ENCODE measurements around the gene CNTNAP2.

Gene CNTNAP2

GRCh38 chr7:147296986-147297385 lies 1180.4 kb downstream of the CNTNAP2 start:
- Histone ChIP-seq H3K4me1 (ENCODE audit: control insufficient read depth, insufficient read depth, low read length) (no peaks in the 10 kb centered on the region), H3K27me3 (ENCODE audit: control insufficient read depth, insufficient read depth, low read length, poor library complexity, severe bottlenecking) (no peaks in the 10 kb centered on the region), H3K4me3 (ENCODE audit: insufficient read depth, low read depth, low read length) (no peak overlapping the region), H3K36me3 (ENCODE audit: control insufficient read depth, insufficient read depth, low read length) (no peaks in the 10 kb centered on the region), H3K27ac (ENCODE audit: insufficient read depth, low read depth, low read length, poor library complexity, severe bottlenecking) (no peak overlapping the region), H3K9me3 (ENCODE audit: control insufficient read depth, low read length) (no peaks in the 10 kb centered on the region)
- WGBS, 2 experiments = 93 to 95% methylated on average over 1 of the region's 1 CpG

DNA sequence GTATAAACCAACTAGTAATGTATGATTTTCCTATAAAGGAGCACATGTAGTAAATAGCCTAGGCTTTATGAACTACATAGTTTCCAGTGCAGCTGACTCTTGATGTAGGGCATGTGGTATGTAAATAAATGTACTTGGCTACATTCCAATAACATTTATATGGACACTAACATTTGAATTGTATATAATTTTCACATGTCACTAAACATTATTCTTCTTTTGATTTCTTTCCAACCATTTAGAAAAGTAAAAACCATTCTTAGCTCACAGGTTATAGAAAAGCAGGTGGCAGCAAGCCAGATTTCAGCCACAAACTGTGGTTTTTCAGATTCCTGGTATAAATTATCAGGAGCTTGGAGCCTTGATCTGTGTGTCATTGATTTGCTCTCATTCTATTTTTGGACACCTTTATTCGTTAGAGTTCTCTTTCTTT lies 1182.0 kb downstream of the CNTNAP2 start:
- Histone ChIP-seq H3K4me1 (ENCODE audit: control insufficient read depth, insufficient read depth, low read length) (no peaks in the 10 kb centered on the region), H3K27ac (ENCODE audit: insufficient read depth, low read depth, low read length, poor library complexity, severe bottlenecking) (no peak overlapping the region), H3K27me3 (ENCODE audit: control insufficient read depth, insufficient read depth, low read length, poor library complexity, severe bottlenecking) (no peaks in the 10 kb centered on the region), H3K36me3 (ENCODE audit: control insufficient read depth, insufficient read depth, low read length) (no peaks in the 10 kb centered on the region), H3K9me3 (ENCODE audit: control insufficient read depth, low read length) (no peaks in the 10 kb centered on the region), H3K4me3 (ENCODE audit: insufficient read depth, low read depth, low read length) (no peak overlapping the region)
- 68 to 92% methylated on average over 1 of the region's 1 CpG for WGBS, 2 experiments

DNA sequence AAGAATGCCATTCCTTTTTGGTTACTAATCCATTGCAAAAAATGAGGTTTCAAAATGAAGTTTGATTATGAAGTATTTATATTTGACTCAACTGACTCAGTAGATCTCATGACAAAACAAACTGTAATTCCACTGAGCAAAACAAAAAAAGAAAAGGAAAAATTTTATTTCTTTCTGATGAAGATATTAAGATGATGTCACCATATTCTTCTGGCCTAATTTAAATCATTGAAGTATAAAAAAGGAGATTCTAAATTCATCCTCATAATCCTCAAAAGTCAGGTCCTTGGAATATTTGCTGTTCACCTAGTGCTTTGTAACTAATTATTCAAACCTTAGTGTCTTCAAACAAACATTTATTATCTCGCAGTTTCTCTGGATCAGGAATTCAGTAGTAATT lies 1183.7 kb downstream of the CNTNAP2 start:
- no peaks in the 10 kb centered on the region for H3K9me3 ChIP-seq (ENCODE audit: control insufficient read depth, low read length)
- no peaks in the 10 kb centered on the region for H3K4me1 ChIP-seq (ENCODE audit: control insufficient read depth, insufficient read depth, low read length)
- no peak overlapping the region for H3K4me3 ChIP-seq (ENCODE audit: insufficient read depth, low read depth, low read length)
- no peaks in the 10 kb centered on the region for H3K36me3 ChIP-seq (ENCODE audit: control insufficient read depth, insufficient read depth, low read length)
- WGBS, 2 experiments = 94 to 100% methylated on average over 1 of the region's 1 CpG
- H3K27me3 ChIP-seq (ENCODE audit: control insufficient read depth, insufficient read depth, low read length, poor library complexity, severe bottlenecking) = no peaks in the 10 kb centered on the region
- H3K27ac ChIP-seq (ENCODE audit: insufficient read depth, low read depth, low read length, poor library complexity, severe bottlenecking) = no peak overlapping the region

DNA sequence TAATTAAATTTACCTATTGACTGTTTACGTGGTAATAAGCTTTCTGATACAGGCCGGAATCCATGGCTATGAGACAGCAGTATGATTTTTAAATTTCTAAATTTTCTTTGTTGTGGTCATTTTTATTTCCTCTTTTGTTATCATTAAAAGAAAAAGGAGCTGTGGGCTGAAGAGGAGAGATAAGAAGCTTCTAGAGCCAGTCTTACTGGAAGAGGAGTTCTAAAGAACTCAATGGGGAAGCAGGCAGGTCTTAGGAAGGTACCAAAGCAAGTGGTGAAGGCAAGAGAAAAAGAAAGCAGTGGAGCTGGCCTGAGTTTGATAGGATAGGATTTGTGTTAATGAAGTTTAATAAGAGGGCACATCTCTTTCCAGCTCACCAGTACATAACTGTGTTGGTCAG lies 1187.8 kb downstream of the CNTNAP2 start:
- H3K9me3 ChIP-seq (ENCODE audit: control insufficient read depth, low read length) = no peaks in the 10 kb centered on the region
- 100% methylated on average over 1 to 2 of the region's 2 CpGs for WGBS, 2 experiments
- no peaks in the 10 kb centered on the region for H3K36me3 ChIP-seq (ENCODE audit: control insufficient read depth, insufficient read depth, low read length)
- no peak overlapping the region for H3K27ac ChIP-seq (ENCODE audit: insufficient read depth, low read depth, low read length, poor library complexity, severe bottlenecking)
- H3K27me3 ChIP-seq (ENCODE audit: control insufficient read depth, insufficient read depth, low read length, poor library complexity, severe bottlenecking) = no peaks in the 10 kb centered on the region
- H3K4me1 ChIP-seq (ENCODE audit: control insufficient read depth, insufficient read depth, low read length) = no peaks in the 10 kb centered on the region
- no peak overlapping the region for H3K4me3 ChIP-seq (ENCODE audit: insufficient read depth, low read depth, low read length)

- no peaks in the 10 kb centered on the region for H3K9me3 ChIP-seq (ENCODE audit: control insufficient read depth, low read length)
- H3K4me1 ChIP-seq (ENCODE audit: control insufficient read depth, insufficient read depth, low read length) = no peaks in the 10 kb centered on the region
- H3K4me3 ChIP-seq (ENCODE audit: insufficient read depth, low read depth, low read length) = no peak overlapping the region
- 92 to 94% methylated on average over 2 of the region's 2 CpGs for WGBS, 2 experiments
- H3K36me3 ChIP-seq (ENCODE audit: control insufficient read depth, insufficient read depth, low read length) = no peaks in the 10 kb centered on the region
- no peaks in the 10 kb centered on the region for H3K27me3 ChIP-seq (ENCODE audit: control insufficient read depth, insufficient read depth, low read length, poor library complexity, severe bottlenecking)
- no peak overlapping the region for H3K27ac ChIP-seq (ENCODE audit: insufficient read depth, low read depth, low read length, poor library complexity, severe bottlenecking)
These were observed 1189.2 kb downstream of the CNTNAP2 start for GRCh38 chr7:147305827-147306226.

DNA sequence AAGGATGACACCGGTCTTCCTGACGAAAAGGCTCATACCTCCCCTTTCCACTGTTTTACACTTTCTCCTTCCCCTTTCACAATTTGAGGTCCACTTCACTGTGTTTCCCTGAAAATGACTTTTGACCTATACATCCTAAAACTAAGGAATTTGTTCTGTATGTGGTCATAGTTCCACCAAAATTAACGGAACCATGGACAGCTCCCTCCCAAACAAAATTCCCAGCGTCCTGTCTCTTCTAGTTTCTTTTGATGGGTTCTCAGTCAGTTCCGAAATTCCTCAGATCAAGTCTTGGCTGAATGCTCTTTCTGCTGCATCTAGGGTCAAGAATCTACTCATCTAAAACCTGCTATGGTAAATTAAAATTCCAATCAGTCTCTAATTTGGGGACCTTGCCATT lies 1191.9 kb downstream of the CNTNAP2 start:
- no peaks in the 10 kb centered on the region for H3K4me1 ChIP-seq (ENCODE audit: control insufficient read depth, insufficient read depth, low read length)
- WGBS, 2 experiments = 85 to 89% methylated on average over 5 of the region's 5 CpGs
- H3K27me3 ChIP-seq (ENCODE audit: control insufficient read depth, insufficient read depth, low read length, poor library complexity, severe bottlenecking) = no peaks in the 10 kb centered on the region
- no peaks in the 10 kb centered on the region for H3K9me3 ChIP-seq (ENCODE audit: control insufficient read depth, low read length)
- no peak overlapping the region for H3K4me3 ChIP-seq (ENCODE audit: insufficient read depth, low read depth, low read length)
- no peak overlapping the region for H3K27ac ChIP-seq (ENCODE audit: insufficient read depth, low read depth, low read length, poor library complexity, severe bottlenecking)
- no peaks in the 10 kb centered on the region for H3K36me3 ChIP-seq (ENCODE audit: control insufficient read depth, insufficient read depth, low read length)

GRCh38 chr7:147311336-147311735 lies 1194.7 kb downstream of the CNTNAP2 start:
- H3K36me3 ChIP-seq (ENCODE audit: control insufficient read depth, insufficient read depth, low read length) = no peaks in the 10 kb centered on the region
- 91 to 95% methylated on average over 1 of the region's 1 CpG for WGBS, 2 experiments
- no peak overlapping the region for H3K4me3 ChIP-seq (ENCODE audit: insufficient read depth, low read depth, low read length)
- no peaks in the 10 kb centered on the region for H3K4me1 ChIP-seq (ENCODE audit: control insufficient read depth, insufficient read depth, low read length)
- H3K27me3 ChIP-seq (ENCODE audit: control insufficient read depth, insufficient read depth, low read length, poor library complexity, severe bottlenecking) = no peaks in the 10 kb centered on the region
- H3K27ac ChIP-seq (ENCODE audit: insufficient read depth, low read depth, low read length, poor library complexity, severe bottlenecking) = no peak overlapping the region
- H3K9me3 ChIP-seq (ENCODE audit: control insufficient read depth, low read length) = no peaks in the 10 kb centered on the region

DNA sequence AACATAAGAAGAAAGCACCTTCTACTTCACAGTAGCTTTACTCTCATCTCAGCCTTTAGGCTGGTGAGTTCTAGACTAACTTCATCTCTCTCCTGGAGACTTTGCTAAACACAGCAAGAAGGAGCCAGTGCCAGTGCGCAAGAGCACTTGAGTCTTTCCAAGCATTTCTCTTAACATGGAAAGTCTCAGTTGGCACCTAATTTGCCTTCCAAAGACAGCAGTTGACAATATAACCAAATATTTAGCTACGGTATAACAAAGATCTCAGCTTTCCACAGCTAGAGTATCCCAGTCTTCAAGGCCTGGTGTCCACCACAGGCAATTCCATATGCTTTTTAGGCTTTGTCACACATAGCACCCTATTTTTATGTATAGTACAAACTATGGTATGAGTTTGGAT lies 1204.9 kb downstream of the CNTNAP2 start:
- H3K4me3 ChIP-seq (ENCODE audit: insufficient read depth, low read depth, low read length) = no peak overlapping the region
- 91 to 100% methylated on average over 2 of the region's 2 CpGs for WGBS, 2 experiments
- H3K27me3 ChIP-seq (ENCODE audit: control insufficient read depth, insufficient read depth, low read length, poor library complexity, severe bottlenecking) = no peaks in the 10 kb centered on the region
- H3K9me3 ChIP-seq (ENCODE audit: control insufficient read depth, low read length) = no peaks in the 10 kb centered on the region
- no peak overlapping the region for H3K27ac ChIP-seq (ENCODE audit: insufficient read depth, low read depth, low read length, poor library complexity, severe bottlenecking)
- no peaks in the 10 kb centered on the region for H3K36me3 ChIP-seq (ENCODE audit: control insufficient read depth, insufficient read depth, low read length)
- no peaks in the 10 kb centered on the region for H3K4me1 ChIP-seq (ENCODE audit: control insufficient read depth, insufficient read depth, low read length)

DNA sequence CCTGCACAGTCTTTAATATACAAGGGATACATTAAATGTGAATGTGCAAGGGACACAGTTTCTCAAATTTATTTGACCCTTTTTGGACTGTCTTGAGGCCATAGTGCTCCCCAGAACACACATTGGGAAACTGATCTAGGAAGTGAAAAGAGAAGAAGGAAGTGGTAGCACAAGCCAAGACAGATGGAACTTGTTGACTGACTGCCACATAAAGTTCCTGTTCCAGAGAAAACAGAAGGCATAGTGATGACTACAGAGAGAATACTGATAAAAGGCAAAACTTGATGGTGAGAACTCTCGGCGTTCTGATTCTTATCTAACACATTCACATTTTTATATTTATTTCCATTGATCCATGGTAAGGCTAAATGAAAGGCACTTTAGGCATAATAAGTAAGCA lies 1216.4 kb downstream of the CNTNAP2 start:
- no peaks in the 10 kb centered on the region for H3K27me3 ChIP-seq (ENCODE audit: control insufficient read depth, insufficient read depth, low read length, poor library complexity, severe bottlenecking)
- H3K4me1 ChIP-seq (ENCODE audit: control insufficient read depth, insufficient read depth, low read length) = no peaks in the 10 kb centered on the region
- no peaks in the 10 kb centered on the region for H3K9me3 ChIP-seq (ENCODE audit: control insufficient read depth, low read length)
- H3K36me3 ChIP-seq (ENCODE audit: control insufficient read depth, insufficient read depth, low read length) = no peaks in the 10 kb centered on the region
- no peak overlapping the region for H3K27ac ChIP-seq (ENCODE audit: insufficient read depth, low read depth, low read length, poor library complexity, severe bottlenecking)
- H3K4me3 ChIP-seq (ENCODE audit: insufficient read depth, low read depth, low read length) = no peak overlapping the region
- no CpG with 5 or more reads among the region's 2 CpGs for WGBS, 2 experiments

GRCh38 chr7:147363101-147363500 lies 1246.5 kb downstream of the CNTNAP2 start:
- H3K36me3 ChIP-seq (ENCODE audit: control insufficient read depth, insufficient read depth, low read length) = no peaks in the 10 kb centered on the region
- no peaks in the 10 kb centered on the region for H3K9me3 ChIP-seq (ENCODE audit: control insufficient read depth, low read length)
- no peaks in the 10 kb centered on the region for H3K27me3 ChIP-seq (ENCODE audit: control insufficient read depth, insufficient read depth, low read length, poor library complexity, severe bottlenecking)
- H3K27ac ChIP-seq (ENCODE audit: insufficient read depth, low read depth, low read length, poor library complexity, severe bottlenecking) = no peak overlapping the region
- WGBS, 2 experiments = 96 to 100% methylated on average over 2 to 4 of the region's 4 CpGs
- no peaks in the 10 kb centered on the region for H3K4me1 ChIP-seq (ENCODE audit: control insufficient read depth, insufficient read depth, low read length)
- H3K4me3 ChIP-seq (ENCODE audit: insufficient read depth, low read depth, low read length) = no peak overlapping the region

DNA sequence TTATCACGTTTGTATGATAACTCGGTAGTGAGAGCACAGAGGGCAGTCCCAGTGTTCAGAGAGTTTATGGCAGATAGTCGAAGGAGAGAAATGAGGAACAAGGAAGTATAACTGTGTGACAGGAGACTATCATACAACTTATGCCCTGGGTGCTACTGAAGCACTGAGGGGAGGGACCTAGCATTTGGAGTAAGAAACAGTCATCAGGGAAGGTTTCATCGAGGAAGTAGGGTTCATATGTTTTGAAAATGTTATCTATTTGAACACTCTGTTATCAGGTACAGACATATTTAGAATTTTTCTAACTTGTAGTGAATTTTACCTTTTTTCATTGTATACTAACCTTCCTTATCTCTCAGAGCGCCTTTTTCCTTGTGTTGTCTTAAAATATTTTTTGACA lies 1259.6 kb downstream of the CNTNAP2 start:
- no peak overlapping the region for H3K27ac ChIP-seq (ENCODE audit: insufficient read depth, low read depth, low read length, poor library complexity, severe bottlenecking)
- no peaks in the 10 kb centered on the region for H3K36me3 ChIP-seq (ENCODE audit: control insufficient read depth, insufficient read depth, low read length)
- no peak overlapping the region for H3K4me3 ChIP-seq (ENCODE audit: insufficient read depth, low read depth, low read length)
- 79 to 83% methylated on average over 3 to 5 of the region's 5 CpGs for WGBS, 2 experiments
- H3K4me1 ChIP-seq (ENCODE audit: control insufficient read depth, insufficient read depth, low read length) = no peaks in the 10 kb centered on the region
- H3K9me3 ChIP-seq (ENCODE audit: control insufficient read depth, low read length) = no peaks in the 10 kb centered on the region
- H3K27me3 ChIP-seq (ENCODE audit: control insufficient read depth, insufficient read depth, low read length, poor library complexity, severe bottlenecking) = no peaks in the 10 kb centered on the region

Data from ectodermal cell (in vitro differentiated cells).